Gastrocnemius medialis (tissue), 4 donors: ENCODE results near the gene C22orf23.

Experiments
- POLR2A ChIP-seq, 2 donors: fragments of 450-650 bp; IDR thresholded peaks; one replicate each; pipeline ENCODE4 v1.6.1; 2017; ENCODE audit warnings: antibody characterized with exemption in 2 of 2, mild to moderate bottlenecking in 2 of 2, moderate library complexity in 2 of 2
- TF ChIP-seq, protein P1 (sequence below), 5 experiments: fragments of 450-650 bp in 3 of 5; fragments of 200-600 bp in 2 of 5; sonication (generic) in 2 of 5; IDR thresholded peaks in 4 of 5; conservative IDR thresholded peaks in 1 of 5; 1 replicate in 4 of 5; 2 replicates in 1 of 5; pipeline ENCODE4 v1.5.1; 2016 to 2019; ENCODE audit warnings: antibody characterized with exemption in 5 of 5, mild to moderate bottlenecking in 3 of 5, moderate library complexity in 3 of 5

DNA sequence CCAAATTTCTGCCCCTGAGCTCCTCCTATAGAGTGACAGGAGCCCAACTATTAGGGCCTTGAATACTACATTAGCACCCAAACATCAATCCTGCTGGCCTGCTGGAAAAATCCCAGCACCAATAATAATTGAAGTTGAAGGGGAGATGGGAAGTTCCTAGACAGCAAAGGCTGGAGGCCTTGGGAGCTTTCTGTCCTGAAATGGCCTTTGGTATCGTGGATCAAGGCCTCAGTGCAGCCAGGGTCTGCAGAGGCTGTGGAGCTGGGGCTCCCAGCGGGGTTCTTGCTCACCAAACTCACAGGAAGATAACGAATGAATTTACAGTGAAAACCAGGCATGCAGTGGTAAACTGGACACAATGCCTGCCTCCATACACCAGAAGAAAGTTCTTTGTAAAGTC is 56.5 kb downstream of the C22orf23 start:
- TF ChIP-seq, protein P1, sequence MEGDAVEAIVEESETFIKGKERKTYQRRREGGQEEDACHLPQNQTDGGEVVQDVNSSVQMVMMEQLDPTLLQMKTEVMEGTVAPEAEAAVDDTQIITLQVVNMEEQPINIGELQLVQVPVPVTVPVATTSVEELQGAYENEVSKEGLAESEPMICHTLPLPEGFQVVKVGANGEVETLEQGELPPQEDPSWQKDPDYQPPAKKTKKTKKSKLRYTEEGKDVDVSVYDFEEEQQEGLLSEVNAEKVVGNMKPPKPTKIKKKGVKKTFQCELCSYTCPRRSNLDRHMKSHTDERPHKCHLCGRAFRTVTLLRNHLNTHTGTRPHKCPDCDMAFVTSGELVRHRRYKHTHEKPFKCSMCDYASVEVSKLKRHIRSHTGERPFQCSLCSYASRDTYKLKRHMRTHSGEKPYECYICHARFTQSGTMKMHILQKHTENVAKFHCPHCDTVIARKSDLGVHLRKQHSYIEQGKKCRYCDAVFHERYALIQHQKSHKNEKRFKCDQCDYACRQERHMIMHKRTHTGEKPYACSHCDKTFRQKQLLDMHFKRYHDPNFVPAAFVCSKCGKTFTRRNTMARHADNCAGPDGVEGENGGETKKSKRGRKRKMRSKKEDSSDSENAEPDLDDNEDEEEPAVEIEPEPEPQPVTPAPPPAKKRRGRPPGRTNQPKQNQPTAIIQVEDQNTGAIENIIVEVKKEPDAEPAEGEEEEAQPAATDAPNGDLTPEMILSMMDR (IDR thresholded peaks at IDR 0.05 in 4 of 5, conservative IDR thresholded peaks at IDR 0.05 in 1 of 5), result no peak
- TF ChIP-seq POLR2A (IDR thresholded peaks at IDR 0.05), result no peak
